Skin of body (tissue), 2 donors: ENCODE data around the gene OR10W1. TPM values are rescaled to one million over a fixed set of nuclear protein-coding genes. Genes with fewer than 3 reads are reported as not detected.

ENCODE experiments used
- DNase-seq: peaks from one replicate; lab custom pipeline; 2025; lab: John Stamatoyannopoulos, UW
- total RNA-seq: library from RNA; depleted of rRNA; stranded (reverse); fragments of >200 nt; gene quantifications from one replicate; pipeline ENCODE4 v1.2.3, GENCODE V29; 2014

Gene OR10W1, protein sequence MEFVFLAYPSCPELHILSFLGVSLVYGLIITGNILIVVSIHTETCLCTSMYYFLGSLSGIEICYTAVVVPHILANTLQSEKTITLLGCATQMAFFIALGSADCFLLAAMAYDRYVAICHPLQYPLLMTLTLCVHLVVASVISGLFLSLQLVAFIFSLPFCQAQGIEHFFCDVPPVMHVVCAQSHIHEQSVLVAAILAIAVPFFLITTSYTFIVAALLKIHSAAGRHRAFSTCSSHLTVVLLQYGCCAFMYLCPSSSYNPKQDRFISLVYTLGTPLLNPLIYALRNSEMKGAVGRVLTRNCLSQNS
- not detected for total RNA-seq

- no peak for DNase-seq
These were observed at the start of gene OR10W1 for GRCh38 chr11:58268142-58268541. Gene OR10W1 (minus strand): TSS chr11:58268260. CDS start chr11:58267858, 402 bp downstream.

DNA sequence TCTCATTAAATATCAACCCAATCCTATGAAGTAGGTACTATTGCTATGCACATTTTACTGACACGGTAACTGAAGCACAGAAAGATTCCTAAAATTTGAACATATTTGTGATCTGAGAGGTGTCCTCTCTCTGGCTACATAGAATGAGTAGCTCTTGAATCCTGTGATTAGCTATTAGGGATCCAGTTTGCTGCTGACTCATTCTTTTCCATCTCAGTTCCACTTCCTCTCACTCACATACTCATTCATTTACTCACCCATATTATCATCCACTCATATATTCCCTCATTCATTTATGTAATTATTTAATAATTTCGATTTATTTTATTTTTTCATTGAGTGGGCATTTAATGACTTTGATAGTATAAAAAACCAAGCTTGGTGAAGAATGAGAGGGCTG is 48.1 kb upstream of the OR10W1 start:
- DNase-seq: no peak

DNA sequence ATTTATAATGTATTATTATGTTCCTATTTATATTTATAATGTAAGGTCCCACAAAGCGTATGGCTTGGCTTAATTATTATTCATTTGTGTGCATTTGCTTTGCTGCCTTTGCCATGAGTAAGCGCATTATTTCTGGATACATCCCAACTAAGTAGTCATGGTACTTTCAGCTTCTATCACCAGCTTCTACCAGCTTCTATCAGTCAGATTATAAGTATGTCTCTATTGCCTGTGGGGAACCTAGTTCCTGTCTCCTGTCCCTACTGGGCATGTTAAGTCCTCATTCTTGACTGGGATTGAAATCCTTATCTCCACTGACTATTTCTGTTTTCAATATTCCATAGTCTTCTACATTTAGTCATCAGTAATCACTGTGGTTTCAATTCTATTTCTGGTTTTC is 33.5 kb upstream of the OR10W1 start:
- DNase-seq: no peak

DNA sequence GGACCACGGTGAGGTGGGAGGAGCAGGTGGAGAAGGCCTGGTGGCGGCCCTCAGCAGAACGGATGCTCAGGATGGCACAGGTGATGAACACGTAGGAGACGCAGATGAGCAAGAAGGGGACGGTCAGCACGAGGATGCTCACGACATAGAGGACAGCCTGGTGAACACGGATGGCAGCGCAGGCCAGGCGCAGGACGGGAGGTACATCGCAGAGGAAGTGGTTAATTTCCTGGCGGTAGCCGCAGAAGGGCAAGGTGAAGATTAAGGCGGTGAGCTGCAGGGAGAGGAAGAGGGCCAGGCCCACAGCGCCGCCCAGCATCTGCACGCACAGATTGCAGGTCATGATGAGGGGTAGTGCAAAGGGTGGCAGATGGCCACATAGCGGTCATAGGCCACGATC is 24.0 kb upstream of the OR10W1 start:
- no peak for DNase-seq

GRCh38 chr11:58289266-58289665 is 21.2 kb upstream of the OR10W1 start:
- DNase-seq: no peak

GRCh38 chr11:58286249-58286648 is 18.2 kb upstream of the OR10W1 start:
- DNase-seq: no peak

GRCh38 chr11:58285483-58286040 is 17.5 kb upstream of the OR10W1 start:
- DNase-seq: no peak

DNA sequence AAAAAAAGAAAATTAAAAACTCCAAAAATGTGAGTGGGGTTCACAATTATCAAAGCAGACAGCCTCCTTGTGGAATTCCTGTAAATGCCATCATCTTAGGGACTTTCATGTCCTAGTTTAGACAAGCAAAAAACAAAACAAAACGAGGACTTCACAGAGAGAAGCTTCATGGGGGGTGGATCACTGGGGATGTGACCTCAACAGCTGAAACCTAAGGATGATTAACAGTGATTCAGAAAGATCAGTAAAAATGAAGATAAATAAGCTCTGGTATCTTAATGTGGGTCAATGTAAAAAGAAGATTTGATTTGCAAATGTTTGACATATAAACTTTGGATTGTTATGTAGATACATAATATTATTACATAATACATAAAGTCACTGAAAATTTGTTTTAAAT is 8.1 kb upstream of the OR10W1 start:
- no peak for DNase-seq

DNA sequence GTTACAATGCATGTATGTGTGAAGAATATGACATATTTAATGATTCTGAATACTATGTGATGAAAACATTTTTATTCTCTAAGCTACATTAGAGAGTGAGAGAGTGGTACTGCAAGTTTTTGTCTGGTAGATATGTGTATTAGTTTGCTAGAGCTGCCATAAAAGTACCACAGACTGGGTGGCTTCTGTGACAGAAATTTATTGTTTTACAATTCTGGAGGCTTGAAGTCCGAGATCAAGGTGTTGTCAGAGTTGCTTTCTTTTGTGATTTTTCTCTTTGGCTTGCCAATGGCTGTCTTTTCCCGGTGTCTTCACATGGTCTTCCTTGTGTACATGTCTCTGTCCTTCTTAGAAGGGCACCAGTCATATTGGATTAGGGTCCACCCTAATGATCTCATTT is 6.9 kb upstream of the OR10W1 start:
- DNase-seq: no peak

GRCh38 chr11:58259983-58260382 is 8.1 kb downstream of the OR10W1 start:
- DNase-seq: no peak

DNA sequence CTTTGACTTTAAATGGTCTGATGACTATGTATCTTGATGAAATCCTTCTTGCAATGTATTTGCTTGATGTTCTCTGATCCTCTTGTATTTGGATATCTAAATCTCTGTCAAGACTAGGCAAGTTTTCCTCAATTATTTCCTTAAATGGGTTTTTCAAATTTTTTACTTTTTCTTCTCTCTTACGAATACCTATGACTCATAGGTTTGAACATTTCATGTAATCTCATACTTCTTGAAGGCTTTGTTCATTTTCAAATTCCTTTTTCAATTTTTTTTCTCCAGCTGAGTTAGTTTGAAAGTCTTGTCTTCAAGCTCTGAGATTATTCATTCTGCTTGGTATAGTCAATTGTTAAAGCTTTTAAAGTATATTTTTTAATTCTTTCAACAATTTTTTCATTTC is 13.1 kb downstream of the OR10W1 start:
- no peak for DNase-seq

- DNase-seq: no peak
These were observed 24.1 kb downstream of the OR10W1 start for GRCh38 chr11:58243954-58244353.

DNA sequence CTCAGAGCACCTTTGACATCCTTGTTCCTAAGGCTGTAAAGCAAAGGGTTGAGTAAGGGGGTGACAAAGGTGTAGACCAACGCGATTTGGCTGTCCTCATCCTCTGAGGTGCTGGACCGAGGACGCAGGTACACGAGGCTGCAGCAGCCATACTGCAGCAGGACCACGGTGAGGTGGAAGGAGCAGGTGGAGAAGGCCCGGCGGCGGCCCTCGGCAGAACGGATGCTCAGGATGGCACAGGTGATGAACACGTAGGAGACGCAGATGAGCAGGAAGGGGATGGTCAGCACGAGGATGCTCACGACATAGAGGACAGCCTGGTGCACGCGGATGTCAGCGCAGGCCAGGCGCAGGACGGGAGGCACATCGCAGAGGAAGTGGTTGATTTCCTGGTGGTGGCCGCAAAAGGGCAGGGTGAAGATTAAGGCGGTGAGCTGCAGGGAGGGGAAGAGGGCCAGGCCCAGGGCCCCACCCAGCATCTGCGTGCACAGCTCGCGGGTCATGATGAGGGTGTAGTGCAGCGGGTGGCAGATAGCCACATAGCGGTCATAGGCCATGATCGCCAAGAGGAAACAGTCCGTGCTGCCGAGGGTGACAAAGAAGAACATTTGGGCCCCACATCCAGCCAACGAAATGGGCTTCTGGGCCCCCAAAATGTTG is 40.0 kb downstream of the OR10W1 start:
- no peak for DNase-seq

DNA sequence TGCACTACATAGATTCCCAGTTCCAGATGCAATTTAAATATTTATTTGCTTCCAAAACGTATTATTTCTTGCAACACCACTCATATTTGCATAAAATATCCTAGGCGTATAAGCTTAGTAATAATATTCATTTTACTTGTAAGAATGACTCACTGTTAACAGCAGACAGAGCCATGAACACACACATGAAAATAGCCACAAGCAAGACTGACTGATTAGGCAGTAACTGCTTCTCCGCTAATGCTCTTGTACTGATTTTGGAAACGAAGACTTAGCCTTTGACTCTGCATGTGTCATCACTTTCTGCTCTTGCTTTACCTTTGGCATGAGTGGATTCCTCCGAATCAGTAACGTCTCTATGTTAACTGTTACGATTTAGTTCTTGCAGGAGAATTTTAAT is 45.3 kb downstream of the OR10W1 start:
- no peak for DNase-seq

Other genes starting within 250 kb of the OR10W1 start
- not detected for gene OR9Q1, start 244.4 kb downstream of the OR10W1 start, total RNA-seq
- gene OR6Q1, start 237.3 kb downstream of the OR10W1 start, total RNA-seq: not detected
- not detected for gene OR9I1, start 142.7 kb downstream of the OR10W1 start, total RNA-seq
- gene OR9Q2, start 79.2 kb downstream of the OR10W1 start, total RNA-seq: not detected
- gene OR1S2, start 64.1 kb downstream of the OR10W1 start, total RNA-seq: not detected
- not detected for gene OR1S1, start 55.5 kb downstream of the OR10W1 start, total RNA-seq
- gene OR10Q1, start 39.3 kb downstream of the OR10W1 start, total RNA-seq: not detected
- gene OR5B17, start 90.8 kb upstream of the OR10W1 start, total RNA-seq: not detected
- gene OR5B3, start 138.6 kb upstream of the OR10W1 start, total RNA-seq: not detected
- not detected for gene OR5B2, start 159.9 kb upstream of the OR10W1 start, total RNA-seq
- gene OR5B12, start 174.0 kb upstream of the OR10W1 start, total RNA-seq: not detected
- gene OR5B21, start 239.8 kb upstream of the OR10W1 start, total RNA-seq: not detected